Right cardiac atrium (tissue), 5 donors: ENCODE data around the gene CAMTA1. TPM values are rescaled to one million over a fixed set of nuclear protein-coding genes. Genes with fewer than 3 reads are reported as not detected.

Experiments used
- ATAC-seq, 2 donors: fragments of 200-7000 bp; cut with Tn5 transposase; one replicate each; pipeline versions ENCODE4 v1.8.0 to v1.9.1; 2020; ENCODE audit warnings: moderate library complexity in 2 of 2, mild to moderate bottlenecking in 1 of 2
- DNase-seq, 3 donors: peaks; one replicate each; pipeline ENCODE4 v3.0.0-alpha.2; 2020
- H3K27ac ChIP-seq: one replicate; pipeline ENCODE4 v1.5.1; 2013; ENCODE audit warnings: mild to moderate bottlenecking, low read length, control low read depth, moderate library complexity
- H3K27me3 ChIP-seq: one replicate; pipeline ENCODE4 v1.6.1; 2013; ENCODE audit not compliant: control insufficient read depth, insufficient read depth
- H3K4me1 ChIP-seq: one replicate; pipeline ENCODE4 v1.6.1; 2013; ENCODE audit warnings: low read length; ENCODE audit not compliant: control insufficient read depth, insufficient read depth
- H3K4me3 ChIP-seq: one replicate; pipeline ENCODE4 v1.5.1; 2013; ENCODE audit warnings: low read length, control low read depth
- H3K9me3 ChIP-seq: one replicate; pipeline ENCODE4 v1.6.1; 2013; ENCODE audit warnings: low read length; ENCODE audit not compliant: control insufficient read depth
- WGBS: extraction: QIAGEN DNeasy Blood & Tissue Kit; methylation state at CpG from one replicate; pipeline ENCODE4 v1.1.7; 2013; 5-methylcytosine and 5-hydroxymethylcytosine counted together
- intact Hi-C, 4 donors: fragments of 100-400 bp; cut with DNase I; formaldehyde crosslinking; loops; one replicate each; pipeline versions ENCODE4 v1.11.0 to v1.14.0; 2022 to 2023
- polyA plus RNA-seq: library from polyadenylated mRNA; stranded (reverse); fragments of 200-250 nt; gene quantifications from one replicate; pipeline ENCODE4 v1.2.3, GENCODE V29; 2013
- total RNA-seq, 4 donors: library from RNA; stranded (reverse); fragmentation: NEBNext Ultra II Directional; extraction: Animal tissue kit (Norgen Biotek cat#: 25700); gene quantifications; one replicate each; pipeline ENCODE4 v1.2.1, GENCODE V29; 2021
- donor health status: healthy with polysubstance abuse.
- donor health status: DM: no; HTN: yes; CAD: no.
- donor health status: DM: no; HTN: no; CAD: no.
- donor health status: DM: no; HTN: yes; CAD: no; lungs with severe emphysema.
- donor health status: DM: yes; HTN: yes; CAD: no.

The CAMTA1 gene
- total and polyA plus RNA-seq, 5 donors: 155 to 334 (median 164) TPM

DNA sequence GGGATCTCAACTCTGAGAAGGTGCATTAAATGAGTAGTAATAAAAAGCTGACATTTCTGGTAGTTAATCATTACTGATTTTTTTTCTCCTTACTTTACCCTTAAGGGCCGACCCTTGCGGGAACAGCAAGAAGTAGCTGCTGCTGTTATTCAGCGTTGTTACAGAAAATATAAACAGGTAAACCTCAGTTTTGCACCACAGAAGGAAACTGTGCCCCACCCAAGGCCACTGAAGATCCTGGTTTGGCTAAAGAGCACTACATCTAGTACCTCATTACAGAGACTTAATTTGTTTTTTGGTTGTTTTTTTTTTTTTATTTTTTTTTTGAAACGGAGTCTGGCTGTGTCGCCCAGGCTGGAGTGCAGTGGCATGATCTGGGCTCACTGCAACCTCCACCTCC is 962.4 kb downstream of the CAMTA1 start:
- intact Hi-C loops: no loop called here

GRCh38 chr1:7749126-7749525 is 963.9 kb downstream of the CAMTA1 start:
- DNase-seq: no peak
- WGBS: 52% methylated on average over 5 of the region's 5 CpGs
- no peaks in the 10 kb centered on the region for H3K27me3 ChIP-seq
- H3K4me1 ChIP-seq: no peaks in the 10 kb centered on the region
- ATAC-seq: no peak
- H3K27ac ChIP-seq: no peak overlapping the region
- no peaks in the 10 kb centered on the region for H3K9me3 ChIP-seq
- intact Hi-C loops: no loop called here
- no peak overlapping the region for H3K4me3 ChIP-seq

More for the DNA sequence above, 962.4 kb downstream of the CAMTA1 start:
- H3K27me3 ChIP-seq: no peaks in the 10 kb centered on the region
- DNase-seq: no peak
- WGBS: 95% methylated on average over 5 of the region's 5 CpGs
- no peak overlapping the region for H3K4me3 ChIP-seq
- no peak for ATAC-seq
- no peaks in the 10 kb centered on the region for H3K9me3 ChIP-seq
- no peaks in the 10 kb centered on the region for H3K4me1 ChIP-seq
- H3K27ac ChIP-seq: no peak overlapping the region

DNA sequence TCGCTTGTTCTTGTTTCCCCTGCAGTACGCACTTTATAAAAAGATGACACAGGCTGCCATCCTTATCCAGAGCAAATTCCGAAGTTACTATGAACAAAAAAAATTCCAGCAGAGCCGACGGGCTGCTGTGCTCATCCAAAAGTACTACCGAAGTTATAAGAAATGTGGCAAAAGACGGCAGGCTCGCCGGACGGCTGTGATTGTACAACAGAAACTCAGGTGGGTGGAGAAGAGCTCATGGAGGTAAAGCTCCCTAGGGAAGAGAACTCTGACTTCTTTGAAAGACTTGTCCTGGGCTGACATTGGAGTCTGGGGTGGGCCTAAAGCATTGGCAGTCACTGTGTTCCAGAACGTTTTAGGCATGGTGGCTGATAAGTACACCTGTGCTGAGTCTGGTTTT is 965.9 kb downstream of the CAMTA1 start:
- intact Hi-C loops: no loop called here
- H3K4me1 ChIP-seq: no peaks in the 10 kb centered on the region
- WGBS: 89% methylated on average over 11 of the region's 11 CpGs

GRCh38 chr1:7752512-7753417 is 967.5 kb downstream of the CAMTA1 start:
- ATAC-seq: peak; percentile 38 to 60
- H3K4me1 ChIP-seq: no peaks in the 10 kb centered on the region
- H3K9me3 ChIP-seq: no peaks in the 10 kb centered on the region
- WGBS: 31% methylated on average over 18 of the region's 18 CpGs
- H3K27me3 ChIP-seq: no peaks in the 10 kb centered on the region
- intact Hi-C loops: loop anchor here (2.0 kb wide), 3 partner anchors 82 to 86 kb away; no protein-coding TSS in a partner anchor
- peak overlapping the region; percentile 39 for H3K4me3 ChIP-seq
- DNase-seq: peak; percentile 53 to 85 (median 69)
- H3K27ac ChIP-seq: no peak overlapping the region

More for the DNA sequence above, 965.9 kb downstream of the CAMTA1 start:
- Histone ChIP-seq H3K27me3 (no peaks in the 10 kb centered on the region), H3K27ac (no peak overlapping the region), H3K9me3 (no peaks in the 10 kb centered on the region), H3K4me3 (no peak overlapping the region)
- no peak for DNase-seq
- ATAC-seq: no peak

GRCh38 chr1:7753641-7754040 is 968.4 kb downstream of the CAMTA1 start:
- Histone ChIP-seq H3K27ac (no peak overlapping the region), H3K4me1 (no peaks in the 10 kb centered on the region), H3K4me3 (no peak overlapping the region), H3K27me3 (no peaks in the 10 kb centered on the region), H3K9me3 (no peaks in the 10 kb centered on the region)
- no peak for ATAC-seq
- intact Hi-C loops: loop anchor here (2.0 kb wide), 3 partner anchors 83 to 87 kb away; no protein-coding TSS in a partner anchor
- WGBS: 74% methylated on average over 3 of the region's 3 CpGs
- DNase-seq: no peak

- Histone ChIP-seq H3K27me3 (no peaks in the 10 kb centered on the region), H3K4me1 (no peaks in the 10 kb centered on the region), H3K9me3 (no peaks in the 10 kb centered on the region), H3K4me3 (no peak overlapping the region), H3K27ac (no peak overlapping the region)
- ATAC-seq (no peak), DNase-seq (no peak)
- intact Hi-C loops: no loop called here
- WGBS: 76% methylated on average over 3 of the region's 3 CpGs
Observed at GRCh38 chr1:7754234-7754633, 969.0 kb downstream of the CAMTA1 start.

- Histone ChIP-seq H3K4me3 (no peak overlapping the region), H3K9me3 (no peaks in the 10 kb centered on the region), H3K27ac (no peak overlapping the region), H3K27me3 (no peaks in the 10 kb centered on the region), H3K4me1 (peaks cover 1% of the 10 kb centered on the region)
- intact Hi-C loops: no loop called here
- DNase-seq (no peak), ATAC-seq (no peak)
- 49% methylated on average over 1 of the region's 1 CpG for WGBS
Observed at GRCh38 chr1:7755448-7755847, 970.2 kb downstream of the CAMTA1 start.

DNA sequence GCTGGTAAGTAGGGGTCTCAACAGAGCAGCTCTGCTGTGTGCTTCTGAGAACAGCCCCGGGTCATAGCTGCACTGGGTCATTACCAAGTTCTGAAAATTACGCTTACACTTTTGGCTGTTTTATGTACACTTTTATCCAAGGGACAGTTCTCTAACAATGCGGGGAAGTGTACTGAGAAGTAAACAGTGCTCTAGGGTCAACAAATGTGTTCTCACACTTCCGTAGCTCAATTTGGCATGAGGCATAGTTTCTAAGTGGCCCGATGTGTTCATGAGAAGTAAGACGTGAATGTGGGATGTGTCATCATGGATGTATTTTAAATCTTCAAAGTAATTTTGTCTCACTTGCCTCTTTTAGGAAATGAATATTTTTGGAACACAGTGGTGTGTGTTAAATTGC is 975.0 kb downstream of the CAMTA1 start:
- Histone ChIP-seq H3K27me3 (no peaks in the 10 kb centered on the region), H3K27ac (no peak overlapping the region), H3K9me3 (no peaks in the 10 kb centered on the region), H3K4me1 (peaks cover 1% of the 10 kb centered on the region), H3K4me3 (no peak overlapping the region)
- 55% methylated on average over 6 of the region's 6 CpGs for WGBS
- ATAC-seq: peak; percentile 52 to 66
- no peak for DNase-seq
- intact Hi-C loops: no loop called here

GRCh38 chr1:7761103-7761502 is 975.8 kb downstream of the CAMTA1 start:
- no peak overlapping the region for H3K4me3 ChIP-seq
- H3K4me1 ChIP-seq: peaks cover 1% of the 10 kb centered on the region
- H3K27me3 ChIP-seq: no peaks in the 10 kb centered on the region
- WGBS: 73% methylated on average over 3 of the region's 3 CpGs
- intact Hi-C loops: no loop called here
- DNase-seq (no peak), ATAC-seq (peak in 1 of 2 donors; percentile 56)
- H3K27ac ChIP-seq: no peak overlapping the region
- no peaks in the 10 kb centered on the region for H3K9me3 ChIP-seq

GRCh38 chr1:7767176-7767575 is 981.9 kb downstream of the CAMTA1 start:
- no peak for DNase-seq
- Histone ChIP-seq H3K9me3 (no peaks in the 10 kb centered on the region), H3K27me3 (no peaks in the 10 kb centered on the region), H3K27ac (no peak overlapping the region), H3K4me3 (no peak overlapping the region), H3K4me1 (peaks cover 4% of the 10 kb centered on the region)
- ATAC-seq: no peak
- intact Hi-C loops: no loop called here
- WGBS: 85% methylated on average over 4 of the region's 4 CpGs

DNA sequence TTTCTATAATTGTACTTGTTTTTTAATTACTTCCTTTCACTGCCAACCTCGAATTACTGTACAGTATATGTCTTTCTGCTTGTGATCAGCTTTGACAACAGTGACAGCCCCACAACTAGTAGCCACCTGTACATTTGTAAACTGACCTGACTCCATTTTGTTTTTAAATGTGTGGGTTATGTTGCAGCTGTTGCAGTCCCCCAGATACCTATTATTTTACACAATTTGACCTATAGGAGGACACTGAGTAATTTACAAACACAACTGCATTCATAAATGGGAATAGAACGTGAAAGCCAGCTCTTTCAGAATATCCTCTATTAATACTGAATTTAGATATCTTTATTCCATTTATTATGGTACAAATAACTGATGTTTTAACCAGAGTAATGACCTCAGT is 983.3 kb downstream of the CAMTA1 start:
- peaks cover 5% of the 10 kb centered on the region for H3K4me1 ChIP-seq
- WGBS: 61% methylated on average over 2 of the region's 2 CpGs
- no peaks in the 10 kb centered on the region for H3K9me3 ChIP-seq
- no peak overlapping the region for H3K27ac ChIP-seq
- intact Hi-C loops: no loop called here
- DNase-seq (no peak), ATAC-seq (no peak)
- no peaks in the 10 kb centered on the region for H3K27me3 ChIP-seq
- H3K4me3 ChIP-seq: no peak overlapping the region
